ENCODE measurements around the gene SLC22A9.
"Not testable (repeated sequence)": the region's sequence is repeated elsewhere in the genome, so short reads cannot be mapped to it uniquely, and the experiment has no call there.

The SLC22A9 gene

DNA sequence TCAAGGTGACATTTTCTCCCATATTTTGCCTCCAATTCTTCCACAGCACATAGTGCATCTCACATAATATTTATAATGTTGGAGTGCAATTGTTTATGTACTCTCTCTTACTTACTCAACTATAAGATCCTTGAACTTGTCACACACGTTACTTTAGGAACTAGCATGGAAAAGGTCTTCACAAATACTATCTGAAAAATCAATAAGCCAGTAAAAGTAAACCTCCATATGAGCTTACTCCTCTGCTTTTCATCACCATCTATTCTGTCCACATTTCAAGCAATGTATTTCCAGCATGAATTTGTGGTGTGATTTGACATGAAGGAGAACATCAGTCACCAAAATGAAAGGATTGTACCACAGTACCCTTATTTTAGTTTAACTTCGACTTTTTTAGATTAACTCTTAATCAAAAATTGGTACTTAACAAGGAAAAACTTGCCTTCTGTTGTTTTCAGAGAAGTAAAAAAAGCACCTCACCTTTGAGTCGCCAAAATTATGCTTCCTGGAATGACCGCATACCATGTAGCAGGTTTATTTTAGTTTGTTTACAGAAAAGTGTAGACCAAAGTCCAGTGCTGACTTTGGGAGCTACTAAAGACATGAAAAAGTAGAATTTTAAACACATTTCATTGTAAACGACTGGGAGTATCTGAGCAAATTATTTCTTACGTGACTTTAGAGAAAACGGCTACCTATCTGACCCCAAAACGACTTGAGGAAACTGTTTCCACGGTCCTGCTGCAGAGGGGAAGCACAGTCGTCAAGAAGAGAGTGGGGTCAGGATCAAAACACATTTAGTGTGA is at the start of gene SLC22A9:
Gene SLC22A9, plus strand, starts transcription at position 621 of the 806 bp plus-strand sequence. CDS start 272 bp downstream, outside the sequence.
- DNase-seq: no peak

DNA sequence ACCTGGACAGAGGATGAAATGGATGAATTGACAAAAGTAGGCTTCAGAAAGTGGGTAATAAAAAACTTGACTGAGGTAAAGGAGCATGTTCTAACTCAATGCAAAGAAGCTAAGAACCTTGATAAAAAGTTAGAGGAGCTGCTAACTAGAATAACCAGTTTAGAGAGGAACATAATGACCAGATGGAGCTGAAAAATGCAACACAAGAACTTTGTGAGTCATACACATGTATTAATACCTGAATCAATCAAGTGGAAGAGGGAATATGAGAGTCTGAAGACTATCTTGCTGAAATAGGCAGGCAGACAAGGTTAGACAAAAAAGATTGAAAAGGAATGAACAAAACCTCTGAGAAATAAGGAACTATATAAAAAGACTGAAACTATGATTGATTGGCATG is 47.9 kb upstream of the SLC22A9 start:
- DNase-seq: no peak

DNA sequence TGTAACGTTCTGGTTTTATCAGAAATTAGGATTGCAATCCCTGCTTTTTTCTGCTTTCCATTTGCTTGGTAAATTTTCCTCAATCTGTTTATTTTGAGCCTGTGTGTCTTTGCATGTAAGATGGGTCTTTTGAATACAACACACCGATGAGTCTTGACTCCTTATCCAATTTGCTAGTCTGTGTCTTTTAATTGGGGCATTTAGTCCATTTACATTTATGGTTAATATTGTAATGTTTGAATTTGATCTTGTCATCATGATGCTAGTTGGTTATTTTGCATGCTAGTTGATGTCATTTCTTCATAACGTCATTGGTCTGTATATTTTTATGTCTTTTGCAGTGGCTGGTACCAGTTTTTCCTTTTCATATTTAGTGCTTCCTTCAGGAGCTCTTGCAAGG is 34.5 kb upstream of the SLC22A9 start:
- DNase-seq: not testable (repeated sequence)

DNA sequence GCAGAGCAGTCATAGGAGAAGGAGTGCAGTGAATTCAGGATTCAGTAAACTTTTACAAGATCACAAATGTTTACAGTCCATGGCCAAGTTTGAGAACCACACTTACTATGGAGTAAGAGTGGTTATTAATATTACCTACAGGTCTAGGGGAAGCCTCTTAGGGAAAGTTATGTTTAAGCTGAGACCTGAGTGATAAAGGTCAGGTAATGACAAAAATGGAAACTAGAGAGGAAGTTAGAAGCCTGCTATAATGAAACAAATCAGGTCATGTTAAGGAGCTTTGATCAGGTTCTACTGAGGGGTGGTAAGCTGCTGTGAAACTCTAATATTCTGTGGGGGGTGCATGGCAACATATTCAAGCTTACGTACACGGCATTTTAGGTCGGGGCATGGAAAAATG is 32.5 kb upstream of the SLC22A9 start:
- no peak for DNase-seq

DNA sequence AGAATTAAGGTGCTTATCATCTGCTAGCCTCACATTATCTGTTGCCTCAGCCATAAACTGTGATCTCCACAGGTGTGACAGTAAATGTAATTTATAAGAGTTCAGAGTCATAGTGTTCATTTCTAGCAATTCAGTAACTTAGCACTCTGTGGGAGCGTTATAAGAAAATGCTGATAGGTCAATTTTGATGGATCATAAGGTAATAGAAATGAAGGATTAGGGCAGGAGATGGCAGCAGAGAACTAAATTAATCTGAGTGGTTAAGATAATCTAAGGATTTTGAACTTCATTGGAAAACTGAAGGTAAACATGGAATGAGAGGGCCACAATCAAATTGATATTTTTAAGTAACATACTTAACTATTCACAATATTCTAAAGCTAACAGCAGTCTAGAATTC is 26.5 kb upstream of the SLC22A9 start:
- DNase-seq: no peak

DNA sequence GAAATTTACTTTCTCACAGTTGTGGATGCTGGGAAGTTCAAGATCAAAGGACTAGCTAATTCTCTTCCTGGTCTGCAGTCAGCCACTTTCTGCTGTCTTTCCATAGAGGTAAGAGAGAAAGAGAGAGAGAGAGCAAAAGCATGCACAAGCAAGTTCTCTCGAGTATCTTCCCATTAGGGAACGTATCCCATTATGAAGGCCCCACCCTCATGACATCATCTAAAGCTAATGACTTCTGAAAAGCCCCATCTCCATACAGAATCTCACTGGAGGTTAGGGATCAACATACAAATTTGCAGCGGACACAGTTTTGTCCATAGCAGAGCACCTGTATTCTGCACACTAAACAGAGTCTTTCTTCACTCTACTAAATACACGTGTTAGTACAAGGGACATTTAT is 17.4 kb upstream of the SLC22A9 start:
- no peak for DNase-seq

DNA sequence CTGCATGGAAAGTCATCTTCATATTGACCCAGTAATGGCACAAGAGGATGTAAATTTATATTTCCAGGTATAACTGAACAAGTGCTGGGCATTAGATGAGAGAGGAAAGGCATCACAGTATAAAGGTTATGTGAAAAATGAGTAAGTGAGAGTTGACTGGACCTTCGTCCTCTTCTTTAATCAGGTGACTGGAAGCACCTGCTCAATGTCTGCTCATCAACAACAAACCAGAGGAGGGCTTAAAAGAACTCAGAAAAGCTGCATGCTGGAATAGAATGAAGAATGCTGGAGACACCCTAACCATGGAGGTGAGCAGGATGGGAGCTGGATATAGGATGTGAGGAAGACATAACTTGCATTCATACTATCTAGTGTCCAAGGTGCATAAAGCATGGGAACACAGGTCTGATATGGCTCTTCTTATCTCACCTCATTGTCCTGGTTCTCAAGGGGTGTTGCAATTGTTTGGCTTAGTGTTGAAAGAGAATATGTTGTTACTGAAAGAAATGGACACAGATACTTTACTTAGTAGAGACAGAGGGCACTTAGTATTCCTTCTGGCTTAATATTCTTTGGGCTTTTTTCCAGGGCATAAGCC is 7.3 kb upstream of the SLC22A9 start:
- DNase-seq: no peak

DNA sequence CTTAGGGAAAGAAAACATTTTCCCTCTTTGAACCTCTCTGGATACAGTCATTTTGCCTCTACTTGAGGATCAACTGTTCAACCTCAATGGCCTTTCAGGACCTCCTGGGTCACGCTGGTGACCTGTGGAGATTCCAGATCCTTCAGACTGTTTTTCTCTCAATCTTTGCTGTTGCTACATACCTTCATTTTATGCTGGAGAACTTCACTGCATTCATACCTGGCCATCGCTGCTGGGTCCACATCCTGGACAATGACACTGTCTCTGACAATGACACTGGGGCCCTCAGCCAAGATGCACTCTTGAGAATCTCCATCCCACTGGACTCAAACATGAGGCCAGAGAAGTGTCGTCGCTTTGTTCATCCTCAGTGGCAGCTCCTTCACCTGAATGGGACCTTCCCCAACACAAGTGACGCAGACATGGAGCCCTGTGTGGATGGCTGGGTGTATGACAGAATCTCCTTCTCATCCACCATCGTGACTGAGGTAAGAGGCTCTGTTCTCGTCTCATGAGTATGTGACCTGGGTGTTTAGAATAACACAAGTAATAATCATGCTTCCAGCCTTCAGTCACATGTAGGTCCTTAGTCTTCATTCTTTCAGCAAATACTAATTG is 495 bp downstream of the SLC22A9 start:
- DNase-seq: no peak

DNA sequence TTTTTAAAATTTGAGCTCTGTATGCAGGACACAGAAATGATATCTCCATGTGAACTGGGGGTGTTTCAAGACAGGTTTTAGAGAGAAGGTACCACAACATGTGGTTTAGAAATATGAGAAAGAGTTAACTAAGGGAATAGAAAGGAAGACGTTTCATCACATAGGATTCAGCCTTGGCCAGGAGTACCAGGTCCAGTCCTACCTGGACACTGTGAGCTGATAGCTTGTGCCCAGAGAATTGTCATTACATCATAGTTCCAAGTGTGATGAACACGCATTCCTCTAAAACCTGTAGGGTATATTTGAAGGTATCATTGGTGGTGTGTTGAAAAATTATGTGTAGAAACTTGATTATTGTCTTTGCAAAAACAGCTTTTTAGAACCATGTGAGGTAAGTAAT is 1.8 kb downstream of the SLC22A9 start:
- DNase-seq: no peak

DNA sequence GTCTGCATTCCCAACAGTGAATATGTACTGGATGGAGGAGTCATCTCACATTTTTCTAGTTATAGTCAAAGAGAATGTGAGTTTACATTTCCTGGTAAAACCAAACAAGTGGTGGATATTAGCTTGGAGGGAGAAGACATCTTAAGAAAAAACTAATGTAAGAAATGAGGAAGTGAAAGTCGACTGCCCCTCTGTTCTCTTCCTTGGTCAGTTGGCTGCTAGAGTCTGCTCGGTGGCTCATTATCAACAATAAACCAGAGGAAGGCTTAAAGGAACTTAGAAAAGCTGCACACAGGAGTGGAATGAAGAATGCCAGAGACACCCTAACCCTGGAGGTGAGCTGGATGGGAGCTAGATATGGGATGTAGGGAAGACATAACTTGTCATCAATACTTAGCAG is 5.8 kb downstream of the SLC22A9 start:
- no peak for DNase-seq

DNA sequence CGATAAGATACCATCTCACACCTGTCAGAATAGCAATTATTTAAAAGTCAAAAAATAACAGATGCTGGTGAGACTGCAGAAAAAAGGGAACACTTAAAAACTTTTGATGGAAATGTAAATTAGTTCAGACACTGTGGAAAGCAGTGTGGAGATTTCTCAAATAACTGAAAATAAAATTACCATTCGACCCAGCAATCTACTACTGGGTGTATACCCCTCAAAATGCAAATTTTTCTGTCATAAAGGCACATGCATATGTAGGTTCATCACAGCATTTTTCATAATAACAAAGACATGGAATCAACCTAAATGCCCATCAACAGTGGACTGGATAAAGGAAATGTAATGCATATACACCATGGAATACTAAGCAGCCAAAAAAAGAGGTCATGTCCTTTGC is 10.5 kb downstream of the SLC22A9 start:
- DNase-seq: no peak

DNA sequence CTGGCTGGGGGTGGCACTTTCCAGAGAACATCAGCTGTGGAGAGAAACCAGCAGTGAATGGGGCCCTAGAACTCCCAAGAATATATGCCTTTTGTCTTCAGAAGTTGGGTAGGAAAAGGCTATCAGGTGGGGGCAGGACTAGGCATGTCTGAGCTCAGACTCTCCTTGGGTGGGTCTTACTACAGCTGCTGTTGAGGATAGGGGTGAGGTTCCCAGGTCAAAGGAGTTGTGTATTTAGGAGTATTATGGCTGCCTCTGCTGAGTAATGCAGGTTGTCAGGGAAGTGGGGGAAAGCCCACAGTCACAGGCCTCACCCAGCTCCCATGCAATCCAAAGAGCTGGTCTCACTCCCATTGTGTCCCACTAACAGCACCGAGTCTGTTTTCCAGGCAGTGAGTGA is 26.1 kb downstream of the SLC22A9 start:
- no peak for DNase-seq

DNA sequence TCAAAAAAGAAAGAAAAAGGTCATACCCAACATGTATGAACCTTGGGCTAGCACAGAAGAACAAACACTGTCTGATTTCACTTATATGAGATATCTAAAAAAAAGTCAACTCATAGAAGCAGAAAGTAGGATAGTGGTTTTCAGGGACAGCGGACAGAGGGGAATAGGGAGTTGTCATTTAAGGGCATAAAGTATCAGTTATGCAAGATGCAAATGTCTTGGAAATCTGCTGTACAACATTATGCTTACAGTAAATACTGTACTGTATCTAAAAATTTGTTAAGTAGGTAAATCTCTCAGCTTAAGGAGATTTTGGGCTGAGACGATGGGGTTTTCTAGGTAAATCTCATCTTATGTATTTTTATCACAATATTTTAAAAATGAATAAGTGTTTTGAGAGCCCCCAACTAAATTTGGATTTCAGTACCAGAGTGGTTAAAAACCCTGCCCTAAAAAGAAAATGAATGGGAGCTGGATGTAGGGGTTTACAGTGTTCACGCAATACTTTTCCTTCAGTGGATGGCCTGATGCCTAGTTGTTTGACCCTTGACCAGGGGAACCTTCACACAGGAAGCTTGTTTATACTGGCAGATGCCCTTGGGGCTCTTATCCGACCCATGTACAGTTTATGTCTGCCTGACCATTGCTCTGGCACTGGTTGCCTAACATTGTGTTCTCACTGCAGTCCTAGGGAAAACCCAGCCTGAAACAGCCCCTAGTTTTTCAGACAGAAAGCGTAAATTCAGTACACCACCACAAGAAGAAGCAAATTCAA is 34.8 kb downstream of the SLC22A9 start:
- DNase-seq: no peak

DNA sequence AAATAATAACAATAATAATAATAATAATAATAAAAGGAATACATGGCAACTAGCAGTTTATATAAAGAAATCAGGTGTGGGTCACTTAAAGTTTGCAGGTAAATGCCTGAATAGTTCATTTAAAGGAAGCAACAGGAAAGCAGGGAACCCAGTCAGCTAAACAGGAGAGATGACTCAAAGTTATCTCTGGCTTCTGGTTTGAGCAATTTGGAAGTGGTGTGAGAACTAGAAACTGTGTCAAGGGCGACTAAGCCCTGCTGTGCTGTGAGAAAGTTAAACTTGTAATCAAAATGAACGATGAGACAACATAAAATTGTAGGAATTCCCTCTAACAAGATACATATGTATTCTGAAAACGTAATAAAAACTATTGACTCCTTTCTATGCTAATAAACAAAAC is 35.5 kb downstream of the SLC22A9 start:
- no peak for DNase-seq

DNA sequence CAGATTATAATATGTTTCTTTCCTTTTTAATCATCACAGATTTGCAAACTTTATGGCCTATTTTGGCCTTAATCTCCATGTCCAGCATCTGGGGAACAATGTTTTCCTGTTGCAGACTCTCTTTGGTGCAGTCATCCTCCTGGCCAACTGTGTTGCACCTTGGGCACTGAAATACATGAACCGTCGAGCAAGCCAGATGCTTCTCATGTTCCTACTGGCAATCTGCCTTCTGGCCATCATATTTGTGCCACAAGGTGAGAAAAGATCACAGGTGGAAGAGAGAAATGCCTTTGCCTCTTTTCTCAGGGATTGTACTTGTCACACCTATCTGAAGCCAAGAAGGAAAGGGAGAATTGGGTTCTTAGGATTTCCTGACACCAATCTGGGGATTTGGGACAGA is 36.9 kb downstream of the SLC22A9 start:
- DNase-seq: no peak

DNA sequence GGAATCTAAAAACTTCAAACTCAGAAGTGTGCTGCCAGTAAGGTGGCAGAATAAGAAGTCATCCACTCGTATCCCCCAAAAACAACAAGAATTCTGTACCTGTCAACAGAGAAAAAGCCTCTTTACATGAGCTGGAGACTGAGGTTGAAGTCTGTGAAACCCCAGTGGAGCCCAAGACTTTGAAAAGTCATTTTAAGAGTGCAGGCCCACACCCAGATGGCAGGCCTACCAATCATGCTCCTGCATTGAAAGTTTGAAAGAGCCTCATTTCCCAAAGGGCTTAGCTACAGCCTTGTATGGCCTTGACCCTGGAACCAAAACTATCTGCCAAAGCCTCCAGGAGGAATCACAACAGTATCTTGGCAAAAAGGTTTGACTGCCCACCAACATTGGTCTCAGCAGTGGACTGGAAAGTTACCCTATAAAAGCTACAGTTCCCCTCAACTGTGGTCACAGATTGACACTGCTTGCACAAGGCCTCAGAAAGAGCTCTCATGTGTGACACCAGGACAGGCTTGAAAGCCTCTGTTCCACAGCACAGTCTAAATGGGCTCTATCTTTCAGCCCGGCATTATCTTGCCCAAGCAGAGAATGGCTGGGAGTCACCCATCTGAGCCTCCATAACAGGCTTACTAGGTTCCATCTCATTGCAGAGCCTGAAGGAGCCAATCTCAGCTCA is 47.7 kb downstream of the SLC22A9 start:
- DNase-seq: no peak

DNA sequence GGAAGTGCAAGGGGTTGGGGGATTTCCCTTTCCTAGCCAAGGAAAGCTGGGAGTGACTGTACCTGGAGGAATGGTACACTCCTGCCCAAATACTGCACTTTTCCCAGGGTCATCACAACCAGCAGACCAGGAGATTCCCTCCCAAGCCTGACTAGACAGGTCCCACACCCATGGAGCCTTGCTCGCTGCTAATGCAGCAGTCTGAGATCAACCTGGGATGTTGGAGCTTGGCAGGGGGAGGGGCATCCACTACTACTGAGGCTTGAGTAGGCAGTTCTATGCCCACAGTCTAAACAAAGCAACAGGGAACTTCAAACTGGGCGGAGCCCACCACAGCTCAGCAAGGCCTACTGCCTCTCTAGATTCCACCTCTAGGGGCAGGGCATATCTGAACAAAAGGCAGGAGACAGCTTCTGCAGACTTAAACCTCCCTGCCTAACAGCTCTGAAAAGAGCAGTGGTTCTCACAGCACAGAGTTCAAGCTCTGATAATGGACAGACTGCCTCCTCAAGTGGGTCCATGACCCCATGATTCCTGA is 58.5 kb downstream of the SLC22A9 start:
- no peak for DNase-seq

DNA sequence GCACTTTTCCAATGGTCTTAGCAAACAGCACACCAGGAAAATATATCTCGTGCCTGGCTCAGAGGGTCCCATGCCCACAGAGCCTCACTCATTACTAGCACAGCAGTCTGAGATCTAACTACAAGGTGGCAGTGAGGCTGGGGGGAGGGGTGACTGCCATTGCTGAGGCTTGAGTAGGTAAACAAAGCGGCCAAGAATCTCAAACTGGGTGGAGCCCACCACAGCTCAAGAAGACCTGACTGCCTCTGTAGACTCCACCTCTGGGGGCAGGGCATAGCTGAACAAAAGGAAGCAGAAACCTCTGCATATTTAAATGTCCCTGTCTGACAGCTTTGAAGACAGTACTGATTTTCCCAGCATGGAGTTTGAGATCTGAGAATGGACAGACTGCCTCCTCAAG is 61.1 kb downstream of the SLC22A9 start:
- not testable (repeated sequence) for DNase-seq

DNA sequence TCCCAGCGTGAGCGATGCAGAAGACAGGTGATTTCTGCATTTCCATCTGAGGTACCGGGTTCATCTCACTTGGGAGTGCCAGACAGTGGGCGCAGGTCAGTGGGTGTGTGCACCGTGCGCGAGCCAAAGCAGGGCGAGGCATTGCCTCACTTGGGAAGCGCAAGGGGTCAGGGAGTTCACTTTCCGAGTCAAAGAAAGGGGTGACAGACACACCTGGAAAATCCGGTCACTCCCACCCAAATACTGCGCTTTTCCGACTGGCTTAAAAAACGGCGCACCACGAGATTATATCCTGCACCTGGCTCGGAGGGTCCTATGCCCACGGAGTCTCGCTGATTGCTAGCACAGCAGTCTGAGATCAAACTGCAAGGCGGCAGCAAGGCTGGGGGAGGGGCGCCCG is 65.8 kb downstream of the SLC22A9 start:
- not testable (repeated sequence) for DNase-seq

DNA sequence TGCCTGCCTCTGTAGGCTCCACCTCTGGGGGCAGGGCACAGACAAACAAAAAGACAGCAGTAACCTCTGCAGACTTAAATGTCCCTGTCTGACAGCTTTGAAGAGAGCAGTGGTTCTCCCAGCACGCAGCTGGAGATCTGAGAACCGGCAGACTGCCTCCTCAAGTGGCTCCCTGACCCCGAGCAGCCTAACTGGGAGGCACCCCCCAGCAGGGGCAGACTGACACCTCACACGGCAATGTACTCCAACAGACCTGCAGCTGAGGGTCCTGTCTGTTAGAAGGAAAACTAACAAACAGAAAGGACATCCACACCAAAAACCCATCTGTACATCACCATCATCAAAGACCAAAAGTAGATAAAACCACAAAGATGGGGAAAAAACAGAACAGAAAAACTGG is 66.2 kb downstream of the SLC22A9 start:
- not testable (repeated sequence) for DNase-seq

DNA sequence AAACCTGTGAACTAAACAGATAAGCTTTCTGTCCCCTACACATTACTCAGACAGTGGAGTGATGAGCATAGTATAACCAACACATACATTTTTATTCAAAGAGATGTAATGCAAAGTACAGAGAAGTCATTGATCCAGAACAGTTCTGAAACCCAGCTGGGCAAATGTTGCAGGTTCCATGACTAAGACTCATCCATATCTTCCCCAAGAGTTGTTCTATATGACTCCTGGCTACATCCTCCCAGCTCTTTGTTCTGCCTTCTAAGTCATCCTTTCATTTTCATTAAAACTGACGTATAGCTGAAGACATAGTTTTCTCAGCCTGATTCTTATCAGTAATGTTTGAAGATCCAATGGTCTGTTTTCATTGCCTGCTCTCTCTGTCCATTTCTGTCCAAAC is 74.1 kb downstream of the SLC22A9 start:
- DNase-seq: no peak

DNA sequence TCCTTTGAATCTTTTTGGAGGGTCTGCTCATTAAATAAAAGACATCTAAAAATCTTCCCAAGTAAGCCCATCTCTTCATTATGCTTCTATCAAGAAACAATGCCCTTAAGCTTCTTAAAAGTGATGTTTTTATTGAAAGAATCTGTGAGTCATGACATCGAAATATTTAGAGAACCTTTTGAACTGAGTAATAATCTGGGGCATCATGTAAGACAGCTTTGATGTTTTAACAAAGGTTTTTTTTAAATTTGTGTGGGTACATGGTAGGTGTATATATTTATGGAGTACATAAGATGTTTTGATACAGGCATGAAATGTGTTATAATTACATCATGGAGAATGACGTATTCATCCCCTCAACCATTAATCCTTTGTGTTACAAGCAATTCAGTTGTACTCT is 74.6 kb downstream of the SLC22A9 start:
- DNase-seq: no peak

DNA sequence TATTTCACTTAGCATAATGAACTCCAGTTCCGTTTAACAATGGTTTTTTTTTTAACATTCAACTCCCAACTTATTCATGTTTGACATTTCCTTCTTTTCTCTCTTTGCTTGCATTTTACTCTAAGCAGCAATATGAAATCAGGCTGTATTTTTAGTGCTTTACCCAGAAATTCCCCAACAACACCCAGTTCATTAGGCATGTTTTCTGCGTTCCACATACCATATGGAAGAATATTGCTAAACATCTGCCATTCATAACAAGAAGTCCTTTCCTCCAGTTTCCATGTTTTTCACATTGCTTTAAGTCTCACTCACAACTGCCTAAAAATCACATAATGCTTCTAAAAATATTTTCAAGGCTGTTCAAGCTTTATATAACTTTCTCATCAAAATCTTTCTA is 75.5 kb downstream of the SLC22A9 start:
- no peak for DNase-seq

Measured in cortex of kidney (tissue), 1 donor.